Measurements from ENCODE around the gene CDH23.

Gene CDH23

GRCh38 chr10:71427246-71427645 is 30.5 kb downstream of the CDH23 start:
- POLR2A ChIA-PET (ENCODE audit: low non-redundant PET), result interaction anchor here (0.7 kb wide), 1 partner anchor 789 kb away, joined by 5 read pairs; the partner anchor contains the start of genes ANAPC16 and ASCC1
- TF ChIP-seq, protein P1, sequence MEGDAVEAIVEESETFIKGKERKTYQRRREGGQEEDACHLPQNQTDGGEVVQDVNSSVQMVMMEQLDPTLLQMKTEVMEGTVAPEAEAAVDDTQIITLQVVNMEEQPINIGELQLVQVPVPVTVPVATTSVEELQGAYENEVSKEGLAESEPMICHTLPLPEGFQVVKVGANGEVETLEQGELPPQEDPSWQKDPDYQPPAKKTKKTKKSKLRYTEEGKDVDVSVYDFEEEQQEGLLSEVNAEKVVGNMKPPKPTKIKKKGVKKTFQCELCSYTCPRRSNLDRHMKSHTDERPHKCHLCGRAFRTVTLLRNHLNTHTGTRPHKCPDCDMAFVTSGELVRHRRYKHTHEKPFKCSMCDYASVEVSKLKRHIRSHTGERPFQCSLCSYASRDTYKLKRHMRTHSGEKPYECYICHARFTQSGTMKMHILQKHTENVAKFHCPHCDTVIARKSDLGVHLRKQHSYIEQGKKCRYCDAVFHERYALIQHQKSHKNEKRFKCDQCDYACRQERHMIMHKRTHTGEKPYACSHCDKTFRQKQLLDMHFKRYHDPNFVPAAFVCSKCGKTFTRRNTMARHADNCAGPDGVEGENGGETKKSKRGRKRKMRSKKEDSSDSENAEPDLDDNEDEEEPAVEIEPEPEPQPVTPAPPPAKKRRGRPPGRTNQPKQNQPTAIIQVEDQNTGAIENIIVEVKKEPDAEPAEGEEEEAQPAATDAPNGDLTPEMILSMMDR (conservative IDR thresholded peaks at IDR 0.05; ENCODE audit: low read depth), result no peak
- DNase-seq (ENCODE audit: low spot score), result no peak
- no peak overlapping the region for H3K27ac ChIP-seq
- CTCF ChIA-PET, result interaction anchor here (0.6 kb wide), 2 partner anchors 28 to 98 kb away, joined by 3 to 4 read pairs; no protein-coding TSS in a partner anchor

- H3K27ac ChIP-seq, result no peak overlapping the region
- TF ChIP-seq, protein P1 (conservative IDR thresholded peaks at IDR 0.05; ENCODE audit: low read depth), result no peak
- CTCF ChIA-PET, result interaction anchor here (0.6 to 1.0 kb wide), 2 partner anchors 17 to 283 kb away, joined by 4 read pairs; no protein-coding TSS in a partner anchor
- no peak for DNase-seq (ENCODE audit: low spot score)
- POLR2A ChIA-PET (ENCODE audit: low non-redundant PET), result no interaction called here
These were observed 32.6 kb downstream of the CDH23 start for GRCh38 chr10:71429304-71429703.

- ChIA-PET CTCF (interaction anchor here (0.6 to 1.0 kb wide), 5 partner anchors 17 to 818 kb away, joined by 3 to 4 read pairs (median 4); no protein-coding TSS in a partner anchor), POLR2A (ENCODE audit: low non-redundant PET) (no interaction called here)
- TF ChIP-seq, protein P1 (conservative IDR thresholded peaks at IDR 0.05; ENCODE audit: low read depth), result no peak
- DNase-seq (ENCODE audit: low spot score), result no peak
- H3K27ac ChIP-seq, result no peak overlapping the region
These were observed 33.2 kb downstream of the CDH23 start for GRCh38 chr10:71429929-71430328.

DNA sequence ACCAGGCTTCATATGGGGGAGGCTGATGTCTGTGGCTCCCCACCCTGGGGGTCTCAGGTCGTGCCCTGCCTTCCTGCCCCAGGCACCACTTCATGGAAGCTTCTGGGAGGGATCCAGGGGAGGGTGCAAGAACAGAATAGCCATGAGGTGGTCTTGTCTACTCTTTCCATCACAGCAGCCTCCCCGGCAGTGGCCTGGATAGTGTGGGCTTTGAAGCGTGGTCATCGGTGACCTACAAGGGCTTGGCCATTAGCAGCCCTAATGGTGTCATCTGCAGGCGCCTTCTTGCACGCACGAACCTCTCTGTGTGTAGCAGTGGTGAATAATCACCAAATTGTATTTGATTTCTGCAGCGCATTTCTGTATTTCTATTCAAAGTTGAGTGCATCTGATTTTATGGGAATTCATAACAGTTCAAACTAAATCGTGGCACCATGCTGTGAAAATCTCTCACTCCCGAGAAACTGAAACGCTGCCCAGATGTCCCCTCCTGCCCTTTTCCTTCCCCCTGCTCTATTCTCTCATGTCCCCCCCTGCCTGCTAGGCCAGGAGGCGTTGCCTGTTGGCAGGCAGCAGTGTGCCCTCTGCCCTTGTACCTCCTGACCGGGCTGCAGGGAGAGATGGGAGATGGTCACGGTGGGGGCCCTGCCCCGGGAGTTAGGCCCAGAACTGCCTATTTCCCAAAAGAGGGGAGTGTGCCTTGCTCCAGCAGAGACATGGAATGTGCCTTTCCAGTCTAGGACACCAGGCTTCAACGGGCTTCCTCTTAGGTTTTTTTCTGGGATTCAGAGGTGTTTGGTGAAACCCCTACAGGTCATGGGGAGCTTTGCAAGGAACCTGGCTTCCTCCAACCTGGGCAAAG is 34.8 kb downstream of the CDH23 start:
- ChIA-PET POLR2A (ENCODE audit: low non-redundant PET) (no interaction called here), CTCF (interaction anchor here (0.5 to 0.6 kb wide), 4 partner anchors 10 to 395 kb away, joined by 3 read pairs; no protein-coding TSS in a partner anchor)
- TF ChIP-seq, protein P1 (conservative IDR thresholded peaks at IDR 0.05; ENCODE audit: low read depth), result no peak
- no peak overlapping the region for H3K27ac ChIP-seq
- DNase-seq (ENCODE audit: low spot score), result no peak

GRCh38 chr10:71432101-71432905 is 35.6 kb downstream of the CDH23 start:
- CTCF ChIA-PET, result interaction anchor here (0.6 to 1.0 kb wide), 3 partner anchors 11 to 48 kb away, joined by 3 read pairs; no protein-coding TSS in a partner anchor

More at GRCh38 chr10:71432101-71432905, 35.6 kb downstream of the CDH23 start:
- POLR2A ChIA-PET (ENCODE audit: low non-redundant PET), result no interaction called here
- no peak overlapping the region for H3K27ac ChIP-seq
- TF ChIP-seq, protein P1 (conservative IDR thresholded peaks at IDR 0.05; ENCODE audit: low read depth), result no peak
- no peak for DNase-seq (ENCODE audit: low spot score)

Measured in RWPE1 (cell line).